ENCODE data around the gene CNTN5.

CNTN5 gene

GRCh38 chr11:100003985-100004384, 983.2 kb downstream of the CNTN5 start:
- H3K4me3 ChIP-seq (ENCODE audit: low read depth, low read length): no peak overlapping the region
- H2BK5ac ChIP-seq (ENCODE audit: low read depth, low read length, poor library complexity): no peak overlapping the region
- H3K23ac ChIP-seq (ENCODE audit: low read length): no peak overlapping the region
- no peaks in the 10 kb centered on the region for H3K79me1 ChIP-seq (ENCODE audit: low read length)
- no peak overlapping the region for H2BK12ac ChIP-seq (ENCODE audit: low read length)
- no peak overlapping the region for H2BK120ac ChIP-seq (ENCODE audit: insufficient read depth, low read length, poor library complexity)
- H4K12ac ChIP-seq (ENCODE audit: low read depth, low read length): no peak overlapping the region
- H3K14ac ChIP-seq (ENCODE audit: low read length): no peak overlapping the region
- no CpG with 5 or more reads among the region's 3 CpGs for WGBS (ENCODE audit: extremely low coverage, insufficient coverage, insufficient read length)
- H2AFZ ChIP-seq (ENCODE audit: insufficient read depth, low read length, poor library complexity): no peak overlapping the region
- H3K27ac ChIP-seq (ENCODE audit: low read depth, low read length): no peak overlapping the region
- no peaks in the 10 kb centered on the region for H3K79me2 ChIP-seq (ENCODE audit: control insufficient read depth, insufficient read depth, low read length, poor library complexity)
- H3K36me3 ChIP-seq (ENCODE audit: control insufficient read depth in 1 of 2, insufficient read depth in 2 of 2, low read length in 2 of 2): no peaks in the 10 kb centered on the region
- no peak overlapping the region for H3K4ac ChIP-seq (ENCODE audit: low read depth, low read length)
- H3K4me2 ChIP-seq (ENCODE audit: low read length): no peak overlapping the region
- no peak overlapping the region for H4K8ac ChIP-seq (ENCODE audit: low read depth, low read length)
- no peak for DNase-seq
- H2AK5ac ChIP-seq (ENCODE audit: low read length): no peak overlapping the region
- no peak overlapping the region for H4K91ac ChIP-seq (ENCODE audit: low read depth, low read length)
- H3K9ac ChIP-seq (ENCODE audit: low read length): no peak overlapping the region
- no peak overlapping the region for H3K18ac ChIP-seq (ENCODE audit: low read length)
- no peaks in the 10 kb centered on the region for H3K27me3 ChIP-seq (ENCODE audit: insufficient read depth, low read length)
- peaks cover 0 to 4% of the 10 kb centered on the region in 2 experiments for H3K4me1 ChIP-seq (ENCODE audit: control insufficient read depth in 1 of 2, insufficient read depth in 2 of 2, low read length in 2 of 2)
- peaks cover 7% of the 10 kb centered on the region for H3K9me3 ChIP-seq (ENCODE audit: insufficient read depth, low read depth, low read length)

- Histone ChIP-seq H2BK120ac (ENCODE audit: insufficient read depth, low read length, poor library complexity) (no peak overlapping the region), H2BK5ac (ENCODE audit: low read depth, low read length, poor library complexity) (no peak overlapping the region), H4K12ac (ENCODE audit: low read depth, low read length) (no peak overlapping the region), H4K8ac (ENCODE audit: low read depth, low read length) (no peak overlapping the region), H3K79me1 (ENCODE audit: low read length) (no peaks in the 10 kb centered on the region), H3K9me3 (ENCODE audit: insufficient read depth, low read depth, low read length) (peaks cover 7% of the 10 kb centered on the region), H3K27me3 (ENCODE audit: insufficient read depth, low read length) (no peaks in the 10 kb centered on the region), H3K4ac (ENCODE audit: low read depth, low read length) (no peak overlapping the region), H3K9ac (ENCODE audit: low read length) (no peak overlapping the region), H3K14ac (ENCODE audit: low read length) (no peak overlapping the region), H3K4me3 (ENCODE audit: low read depth, low read length) (no peak overlapping the region), H4K91ac (ENCODE audit: low read depth, low read length) (no peak overlapping the region), H2AFZ (ENCODE audit: insufficient read depth, low read length, poor library complexity) (no peak overlapping the region), H2AK5ac (ENCODE audit: low read length) (no peak overlapping the region), H3K4me1 (ENCODE audit: control insufficient read depth in 1 of 2, insufficient read depth in 2 of 2, low read length in 2 of 2) (peaks cover 0 to 4% of the 10 kb centered on the region in 2 experiments), H3K27ac (ENCODE audit: low read depth, low read length) (no peak overlapping the region), H2BK12ac (ENCODE audit: low read length) (no peak overlapping the region), H3K23ac (ENCODE audit: low read length) (no peak overlapping the region), H3K4me2 (ENCODE audit: low read length) (no peak overlapping the region), H3K79me2 (ENCODE audit: control insufficient read depth, insufficient read depth, low read length, poor library complexity) (no peaks in the 10 kb centered on the region), H3K36me3 (ENCODE audit: control insufficient read depth in 1 of 2, insufficient read depth in 2 of 2, low read length in 2 of 2) (no peaks in the 10 kb centered on the region), H3K18ac (ENCODE audit: low read length) (no peak overlapping the region)
- DNase-seq: no peak
Observed at GRCh38 chr11:100004541-100004940, 983.8 kb downstream of the CNTN5 start.

GRCh38 chr11:100008417-100008816, 987.7 kb downstream of the CNTN5 start:
- H3K18ac ChIP-seq (ENCODE audit: low read length): no peak overlapping the region
- no peak overlapping the region for H4K8ac ChIP-seq (ENCODE audit: low read depth, low read length)
- no peak overlapping the region for H2AK5ac ChIP-seq (ENCODE audit: low read length)
- DNase-seq: no peak
- no peak overlapping the region for H3K9ac ChIP-seq (ENCODE audit: low read length)
- no peak overlapping the region for H2BK5ac ChIP-seq (ENCODE audit: low read depth, low read length, poor library complexity)
- H3K4me2 ChIP-seq (ENCODE audit: low read length): no peak overlapping the region
- H3K23ac ChIP-seq (ENCODE audit: low read length): no peak overlapping the region
- no peak overlapping the region for H2AFZ ChIP-seq (ENCODE audit: insufficient read depth, low read length, poor library complexity)
- H2BK120ac ChIP-seq (ENCODE audit: insufficient read depth, low read length, poor library complexity): no peak overlapping the region
- no peaks in the 10 kb centered on the region for H3K27me3 ChIP-seq (ENCODE audit: insufficient read depth, low read length)
- H3K27ac ChIP-seq (ENCODE audit: low read depth, low read length): no peak overlapping the region
- H4K12ac ChIP-seq (ENCODE audit: low read depth, low read length): no peak overlapping the region
- H3K4ac ChIP-seq (ENCODE audit: low read depth, low read length): no peak overlapping the region
- peaks cover 0 to 4% of the 10 kb centered on the region in 2 experiments for H3K4me1 ChIP-seq (ENCODE audit: control insufficient read depth in 1 of 2, insufficient read depth in 2 of 2, low read length in 2 of 2)
- no CpG with 5 or more reads among the region's 1 CpG for WGBS (ENCODE audit: extremely low coverage, insufficient coverage, insufficient read length)
- no peak overlapping the region for H3K4me3 ChIP-seq (ENCODE audit: low read depth, low read length)
- no peaks in the 10 kb centered on the region for H3K79me2 ChIP-seq (ENCODE audit: control insufficient read depth, insufficient read depth, low read length, poor library complexity)
- no peaks in the 10 kb centered on the region for H3K9me3 ChIP-seq (ENCODE audit: insufficient read depth, low read depth, low read length)
- H3K36me3 ChIP-seq (ENCODE audit: control insufficient read depth in 1 of 2, insufficient read depth in 2 of 2, low read length in 2 of 2): no peaks in the 10 kb centered on the region
- H3K14ac ChIP-seq (ENCODE audit: low read length): no peak overlapping the region
- H2BK12ac ChIP-seq (ENCODE audit: low read length): no peak overlapping the region
- H3K79me1 ChIP-seq (ENCODE audit: low read length): no peaks in the 10 kb centered on the region
- no peak overlapping the region for H4K91ac ChIP-seq (ENCODE audit: low read depth, low read length)

- no peak overlapping the region for H3K4me3 ChIP-seq (ENCODE audit: low read depth, low read length)
- no CpG with 5 or more reads among the region's 3 CpGs for WGBS (ENCODE audit: extremely low coverage, insufficient coverage, insufficient read length)
- no peak overlapping the region for H2BK5ac ChIP-seq (ENCODE audit: low read depth, low read length, poor library complexity)
- no peak overlapping the region for H2AK5ac ChIP-seq (ENCODE audit: low read length)
- H3K4me2 ChIP-seq (ENCODE audit: low read length): no peak overlapping the region
- H3K14ac ChIP-seq (ENCODE audit: low read length): no peak overlapping the region
- no peaks in the 10 kb centered on the region for H3K27me3 ChIP-seq (ENCODE audit: insufficient read depth, low read length)
- H2AFZ ChIP-seq (ENCODE audit: insufficient read depth, low read length, poor library complexity): no peak overlapping the region
- no peak overlapping the region for H3K27ac ChIP-seq (ENCODE audit: low read depth, low read length)
- H4K91ac ChIP-seq (ENCODE audit: low read depth, low read length): no peak overlapping the region
- no peak for DNase-seq
- H4K8ac ChIP-seq (ENCODE audit: low read depth, low read length): no peak overlapping the region
- H3K4ac ChIP-seq (ENCODE audit: low read depth, low read length): no peak overlapping the region
- no peaks in the 10 kb centered on the region for H3K79me1 ChIP-seq (ENCODE audit: low read length)
- H3K9ac ChIP-seq (ENCODE audit: low read length): no peak overlapping the region
- peaks cover 0 to 2% of the 10 kb centered on the region in 2 experiments for H3K4me1 ChIP-seq (ENCODE audit: control insufficient read depth in 1 of 2, insufficient read depth in 2 of 2, low read length in 2 of 2)
- H3K9me3 ChIP-seq (ENCODE audit: insufficient read depth, low read depth, low read length): no peaks in the 10 kb centered on the region
- H3K79me2 ChIP-seq (ENCODE audit: control insufficient read depth, insufficient read depth, low read length, poor library complexity): no peaks in the 10 kb centered on the region
- H3K23ac ChIP-seq (ENCODE audit: low read length): no peak overlapping the region
- H3K36me3 ChIP-seq (ENCODE audit: control insufficient read depth in 1 of 2, insufficient read depth in 2 of 2, low read length in 2 of 2): no peaks in the 10 kb centered on the region
- H2BK120ac ChIP-seq (ENCODE audit: insufficient read depth, low read length, poor library complexity): no peak overlapping the region
- H3K18ac ChIP-seq (ENCODE audit: low read length): no peak overlapping the region
- H4K12ac ChIP-seq (ENCODE audit: low read depth, low read length): no peak overlapping the region
- no peak overlapping the region for H2BK12ac ChIP-seq (ENCODE audit: low read length)
Observed at GRCh38 chr11:100009728-100010127, 989.0 kb downstream of the CNTN5 start.
